Activated CD8-positive, alpha-beta memory T cell treated with anti-CD3 and anti-CD28 coated beads, Interleukin-2, amount 10 ng/mL, durations not matched to agents 7 days and 5 days (primary cell): ENCODE results near the gene CTRB2. TPM values are rescaled to one million over a fixed set of nuclear protein-coding genes. Genes with fewer than 3 reads are reported as not detected.

ENCODE experiments used
- ATAC-seq: fragments of 150-1000 bp; cut with Tn5 transposase; one replicate; pipeline ENCODE4 v1.10.0; 2021; ENCODE audit warnings: moderate library complexity
- CTCF ChIA-PET: fragments of 350-600 bp; sonication (Branson Sonifier 250); formaldehyde crosslinking; loops from one replicate; lab custom pipeline; 2021; ENCODE audit warnings: antibody characterized with exemption; lab: Charles Lee
- DNase-seq: peaks from one replicate; pipeline ENCODE4 v3.0.0-alpha.2; 2020
- H3K27ac Mint-ChIP-seq: one replicate; pipeline ENCODE4 v1.8.0; 2021; ENCODE audit warnings: mild to moderate bottlenecking, mixed read lengths
- H3K27me3 Mint-ChIP-seq: one replicate; pipeline ENCODE4 v1.8.0; 2021; ENCODE audit warnings: mixed read lengths
- H3K36me3 Mint-ChIP-seq: one replicate; pipeline ENCODE4 v1.8.0; 2021; ENCODE audit warnings: mild to moderate bottlenecking, mixed read lengths
- H3K4me1 Mint-ChIP-seq: one replicate; pipeline ENCODE4 v1.8.0; 2021; ENCODE audit warnings: mixed read lengths
- H3K4me3 Mint-ChIP-seq: one replicate; pipeline ENCODE4 v1.8.0; 2021; ENCODE audit warnings: mild to moderate bottlenecking, moderate library complexity, mixed read lengths
- H3K9me3 Mint-ChIP-seq: one replicate; pipeline ENCODE4 v1.8.0; 2022; ENCODE audit warnings: low read depth, mixed read lengths
- total RNA-seq, 2 experiments: library from RNA; stranded (reverse); gene quantifications; one replicate each; pipeline ENCODE4 v1.2.3, GENCODE V29; 2021

Gene CTRB2
- total RNA-seq = not detected

GRCh38 chr16:75206749-75207451 is at the start of gene CTRB2:
Gene CTRB2 (minus strand): TSS chr16:75207161. CDS start chr16:75207141, 20 bp downstream.
- ATAC-seq = no peak
- no peaks in the 10 kb centered on the region for H3K36me3 Mint-ChIP-seq
- no peak for DNase-seq
- no peaks in the 10 kb centered on the region for H3K9me3 Mint-ChIP-seq
- no peaks in the 10 kb centered on the region for H3K27me3 Mint-ChIP-seq
- CTCF ChIA-PET = interaction anchor here (1.0 kb wide), 1 partner anchor 28 kb away, joined by 3 read pairs; no protein-coding TSS in a partner anchor
- no peaks in the 10 kb centered on the region for H3K4me1 Mint-ChIP-seq
- H3K27ac Mint-ChIP-seq = no peak within 1 kb of the TSS
- no peak within 1 kb of the TSS for H3K4me3 Mint-ChIP-seq

- DNase-seq (no peak), ATAC-seq (no peak)
- no peak overlapping the region for H3K4me3 Mint-ChIP-seq
- no peaks in the 10 kb centered on the region for H3K9me3 Mint-ChIP-seq
- no peak overlapping the region for H3K27ac Mint-ChIP-seq
- no peaks in the 10 kb centered on the region for H3K4me1 Mint-ChIP-seq
- no peaks in the 10 kb centered on the region for H3K36me3 Mint-ChIP-seq
- H3K27me3 Mint-ChIP-seq = peaks cover 48% of the 10 kb centered on the region
- CTCF ChIA-PET = no interaction called here
Observed at GRCh38 chr16:75256059-75256571, 49.2 kb upstream of the CTRB2 start.

GRCh38 chr16:75254359-75254837 is 47.4 kb upstream of the CTRB2 start:
- peaks cover 57% of the 10 kb centered on the region for H3K27me3 Mint-ChIP-seq
- CTCF ChIA-PET = interaction anchor here (1.2 to 1.4 kb wide), 1 partner anchor 55 kb away, joined by 3 to 4 read pairs; no protein-coding TSS in a partner anchor
- no peak overlapping the region for H3K27ac Mint-ChIP-seq
- no peak for ATAC-seq
- H3K4me3 Mint-ChIP-seq = no peak overlapping the region
- DNase-seq = no peak
- no peaks in the 10 kb centered on the region for H3K4me1 Mint-ChIP-seq
- H3K9me3 Mint-ChIP-seq = no peaks in the 10 kb centered on the region
- no peaks in the 10 kb centered on the region for H3K36me3 Mint-ChIP-seq

DNA sequence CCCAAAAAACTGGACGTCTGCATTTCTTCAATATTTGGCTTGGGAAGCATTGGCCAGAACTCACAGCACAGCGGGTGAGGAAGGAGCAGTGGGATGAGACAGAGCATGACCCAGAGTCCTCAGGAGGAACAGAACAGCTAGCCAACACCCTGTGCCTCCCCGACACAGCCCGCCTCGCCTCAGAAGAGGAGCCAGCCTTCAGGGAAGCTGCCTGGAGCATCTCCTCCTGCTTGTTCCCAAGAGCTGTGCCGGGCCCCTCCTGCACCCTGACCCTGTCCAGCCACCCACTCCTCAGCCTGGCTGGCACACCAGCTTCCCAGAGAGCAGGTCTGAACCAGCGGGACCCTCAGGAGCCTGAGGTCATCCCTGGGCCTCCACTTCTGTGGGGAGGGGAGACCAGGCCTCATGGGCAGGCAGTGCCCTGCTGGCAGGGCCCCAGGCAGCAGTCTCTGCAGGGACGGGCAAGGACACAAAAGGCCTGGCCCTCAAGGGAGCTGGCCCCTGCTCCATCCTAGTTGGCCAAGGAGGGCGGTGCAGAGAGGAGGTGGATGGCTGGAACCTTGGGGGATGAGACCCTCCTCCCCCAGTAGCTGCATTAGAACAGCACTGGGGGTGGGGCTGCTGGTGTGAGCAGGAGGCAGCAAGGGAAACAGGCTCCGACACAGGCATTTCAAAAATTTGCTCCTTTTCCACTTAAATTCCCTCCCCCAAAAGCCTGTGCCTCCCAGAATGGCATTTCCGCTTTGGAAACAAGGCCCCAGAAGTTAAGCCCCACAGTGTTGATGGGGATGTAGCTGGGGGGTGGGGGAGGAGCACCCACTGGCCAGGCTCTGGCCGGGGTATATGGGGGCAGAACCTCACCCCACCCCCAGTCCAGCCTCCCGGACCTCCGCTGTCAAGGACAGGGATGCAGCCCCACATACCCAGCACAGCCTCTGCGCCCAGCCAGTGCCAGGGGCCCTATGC is 46.3 kb upstream of the CTRB2 start:
- ATAC-seq = no peak
- Mint-ChIP-seq H3K4me1 (no peaks in the 10 kb centered on the region), H3K9me3 (no peaks in the 10 kb centered on the region), H3K27ac (no peak overlapping the region), H3K36me3 (no peaks in the 10 kb centered on the region), H3K27me3 (peaks cover 57% of the 10 kb centered on the region), H3K4me3 (no peak overlapping the region)
- no peak for DNase-seq
- CTCF ChIA-PET = interaction anchor here (1.4 kb wide), 1 partner anchor 54 kb away, joined by 4 read pairs; no protein-coding TSS in a partner anchor

GRCh38 chr16:75252049-75252864 is 45.3 kb upstream of the CTRB2 start:
- Mint-ChIP-seq H3K4me3 (no peak overlapping the region), H3K27me3 (peaks cover 59% of the 10 kb centered on the region), H3K9me3 (no peaks in the 10 kb centered on the region), H3K4me1 (no peaks in the 10 kb centered on the region), H3K36me3 (no peaks in the 10 kb centered on the region), H3K27ac (no peak overlapping the region)
- no peak for ATAC-seq
- CTCF ChIA-PET = no interaction called here
- no peak for DNase-seq

DNA sequence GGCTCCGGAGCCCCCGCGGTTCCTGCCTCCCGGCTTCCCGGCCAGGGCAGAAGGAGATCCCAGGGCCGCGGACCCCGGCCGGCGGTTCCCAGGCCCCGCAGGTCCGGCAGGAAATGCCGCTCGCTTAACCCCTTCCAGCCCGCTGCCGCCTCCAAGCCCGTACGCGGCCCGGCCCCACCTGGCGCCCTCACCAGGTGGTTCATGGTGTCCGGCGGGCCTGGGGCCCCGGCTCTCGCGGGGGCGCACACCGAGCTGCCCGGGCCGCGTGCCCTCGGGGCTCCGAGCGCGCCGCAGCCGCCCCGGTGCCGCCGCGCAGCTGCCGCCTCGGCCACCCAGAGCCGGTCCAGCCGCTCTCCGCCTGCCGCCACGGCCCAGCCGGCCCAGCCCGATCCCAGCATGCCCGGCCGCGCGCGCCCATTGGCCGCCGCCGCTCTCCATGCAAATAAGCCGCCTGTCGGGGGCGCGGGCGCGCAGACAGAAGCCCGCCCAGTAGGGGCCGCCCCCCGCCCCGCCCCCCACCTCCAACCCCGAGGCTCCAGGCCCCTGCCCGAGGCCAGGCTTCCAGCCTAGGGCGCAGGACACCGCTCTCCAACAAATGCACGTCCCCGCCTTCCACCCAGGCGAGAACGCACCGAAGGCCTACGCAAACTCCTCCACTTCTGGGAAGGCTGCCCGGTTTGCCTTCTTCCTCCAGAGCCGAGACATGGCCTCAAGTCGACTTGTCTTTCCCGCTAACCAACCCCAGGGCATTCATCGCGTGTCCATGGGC is 44.5 kb upstream of the CTRB2 start, which contains the start of gene BCAR1:
Gene BCAR1, minus strand, starts transcription at position 345 of the 769 bp plus-strand sequence. Its CDS starts 142 bp downstream, at position 203.
- no peaks in the 10 kb centered on the region for H3K36me3 Mint-ChIP-seq
- H3K27ac Mint-ChIP-seq = no peak within 1 kb of the TSS
- H3K27me3 Mint-ChIP-seq = peaks cover 59% of the 10 kb centered on the region
- H3K4me1 Mint-ChIP-seq = no peaks in the 10 kb centered on the region
- H3K4me3 Mint-ChIP-seq = no peak within 1 kb of the TSS
- CTCF ChIA-PET = no interaction called here
- no peaks in the 10 kb centered on the region for H3K9me3 Mint-ChIP-seq
- DNase-seq = no peak
- ATAC-seq = peak; percentile 46

GRCh38 chr16:75250809-75251279 is 43.9 kb upstream of the CTRB2 start:
- Mint-ChIP-seq H3K9me3 (no peaks in the 10 kb centered on the region), H3K27me3 (peaks cover 59% of the 10 kb centered on the region)
- ATAC-seq = no peak

DNA sequence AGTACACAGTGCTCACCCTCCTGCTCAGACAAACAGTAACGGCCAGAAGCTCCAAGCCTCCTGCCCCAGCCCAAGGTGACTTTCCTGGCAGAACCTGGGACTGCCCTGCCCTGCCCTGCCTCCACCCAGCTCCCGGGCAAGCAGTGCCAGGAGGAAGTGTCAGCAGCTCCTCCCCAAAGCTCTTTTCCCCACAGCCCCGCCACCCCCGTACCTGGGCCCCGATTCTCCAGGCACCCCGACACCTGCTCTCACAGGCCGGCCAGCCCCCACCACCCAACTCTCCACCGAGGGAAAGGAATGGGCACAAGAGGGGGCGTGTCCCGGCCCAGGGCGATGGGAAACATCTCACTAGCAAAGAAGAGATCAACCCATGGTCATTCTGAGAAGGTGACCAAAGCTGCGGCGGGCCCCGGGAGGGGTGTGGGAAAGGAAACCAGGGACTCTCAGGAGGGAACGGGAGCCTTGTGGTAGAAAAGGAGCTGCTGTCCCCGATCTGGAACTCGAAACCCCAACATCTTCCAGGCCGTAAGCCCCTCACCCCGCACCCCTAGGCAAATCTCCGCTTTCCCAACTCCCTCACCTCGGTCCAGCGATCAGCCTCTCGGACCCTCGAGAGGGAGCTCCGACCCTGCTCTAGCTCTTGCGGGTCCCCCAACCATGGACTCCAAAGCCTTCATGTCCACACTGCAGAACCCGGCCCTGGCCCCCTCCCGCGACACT is 43.3 kb upstream of the CTRB2 start:
- Mint-ChIP-seq H3K9me3 (no peaks in the 10 kb centered on the region), H3K36me3 (no peaks in the 10 kb centered on the region), H3K4me3 (no peak overlapping the region), H3K27me3 (peaks cover 59% of the 10 kb centered on the region), H3K4me1 (no peaks in the 10 kb centered on the region), H3K27ac (no peak overlapping the region)
- CTCF ChIA-PET = interaction anchor here (1.9 kb wide), 1 partner anchor 17 kb away, joined by 11 read pairs; no protein-coding TSS in a partner anchor
- no peak for DNase-seq
- no peak for ATAC-seq

More at GRCh38 chr16:75250809-75251279, 43.9 kb upstream of the CTRB2 start:
- Mint-ChIP-seq H3K4me1 (no peaks in the 10 kb centered on the region), H3K4me3 (no peak overlapping the region), H3K36me3 (no peaks in the 10 kb centered on the region), H3K27ac (no peak overlapping the region)
- no peak for DNase-seq
- CTCF ChIA-PET = interaction anchor here (1.9 kb wide), 1 partner anchor 17 kb away, joined by 11 read pairs; no protein-coding TSS in a partner anchor

- H3K4me1 Mint-ChIP-seq = no peaks in the 10 kb centered on the region
- no peaks in the 10 kb centered on the region for H3K36me3 Mint-ChIP-seq
- peaks cover 51% of the 10 kb centered on the region for H3K27me3 Mint-ChIP-seq
- H3K9me3 Mint-ChIP-seq = no peaks in the 10 kb centered on the region
- DNase-seq = no peak
- CTCF ChIA-PET = interaction anchor here (1.9 kb wide), 1 partner anchor 16 kb away, joined by 11 read pairs; no protein-coding TSS in a partner anchor
- H3K4me3 Mint-ChIP-seq = no peak overlapping the region
- H3K27ac Mint-ChIP-seq = no peak overlapping the region
- no peak for ATAC-seq
Observed at GRCh38 chr16:75249441-75249840, 42.5 kb upstream of the CTRB2 start.

GRCh38 chr16:75248536-75249380 is 41.8 kb upstream of the CTRB2 start:
- CTCF ChIA-PET = interaction anchor here (1.6 to 1.9 kb wide), 2 partner anchors 15 kb away, joined by 3 to 11 read pairs; no protein-coding TSS in a partner anchor
- Mint-ChIP-seq H3K27ac (no peak overlapping the region), H3K4me1 (no peaks in the 10 kb centered on the region), H3K36me3 (no peaks in the 10 kb centered on the region), H3K4me3 (no peak overlapping the region), H3K9me3 (no peaks in the 10 kb centered on the region), H3K27me3 (peaks cover 47% of the 10 kb centered on the region)
- no peak for ATAC-seq
- no peak for DNase-seq
